ENCODE measurements around the gene MAOA. TPM values are rescaled to one million over a fixed set of nuclear protein-coding genes. Genes with fewer than 3 reads are reported as not detected.

The MAOA gene
- total RNA-seq, 1 experiment from 2014 or later, result 2.7 TPM

DNA sequence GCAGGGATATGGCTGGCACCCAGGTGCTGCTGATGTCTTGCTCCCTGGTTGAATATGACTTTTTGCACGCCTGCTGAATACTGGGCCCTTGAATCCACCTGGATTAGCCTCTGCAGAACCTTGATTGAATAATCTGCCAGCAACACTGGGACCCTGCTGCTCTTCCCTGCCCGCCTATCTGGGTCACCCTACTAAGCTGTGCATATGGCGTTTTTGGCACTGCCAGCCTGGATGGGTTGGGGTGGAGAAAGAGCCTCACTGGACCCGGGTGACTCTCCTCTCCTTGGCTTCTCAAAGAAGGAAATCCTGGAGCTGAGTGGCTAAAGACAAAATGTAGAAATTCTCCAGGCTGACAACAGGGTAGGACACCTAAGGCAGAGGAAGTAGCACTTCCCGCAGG is 100.0 kb downstream of the MAOA start:
- DNase-seq (ENCODE audit: low spot score), result no peak

DNA sequence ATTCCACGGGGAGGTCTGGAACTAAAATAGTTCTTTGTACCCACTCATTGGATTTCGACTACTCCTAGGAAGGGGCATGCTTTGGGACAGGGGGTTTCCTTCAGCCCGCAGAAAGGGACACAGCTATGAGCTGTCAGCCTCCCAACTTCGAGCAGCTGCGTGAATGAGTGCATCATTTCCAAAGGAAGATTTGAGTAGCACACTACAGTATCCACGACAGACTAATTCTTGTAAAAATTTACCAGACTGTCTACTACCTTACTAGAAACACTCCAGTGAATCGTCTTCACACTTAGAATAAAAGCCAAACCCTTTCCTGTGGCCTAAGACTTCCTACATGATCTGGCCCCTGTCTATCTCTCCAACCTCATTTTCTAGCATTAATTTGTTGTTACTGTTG is 101.9 kb downstream of the MAOA start:
- no peak for DNase-seq (ENCODE audit: low spot score)

DNA sequence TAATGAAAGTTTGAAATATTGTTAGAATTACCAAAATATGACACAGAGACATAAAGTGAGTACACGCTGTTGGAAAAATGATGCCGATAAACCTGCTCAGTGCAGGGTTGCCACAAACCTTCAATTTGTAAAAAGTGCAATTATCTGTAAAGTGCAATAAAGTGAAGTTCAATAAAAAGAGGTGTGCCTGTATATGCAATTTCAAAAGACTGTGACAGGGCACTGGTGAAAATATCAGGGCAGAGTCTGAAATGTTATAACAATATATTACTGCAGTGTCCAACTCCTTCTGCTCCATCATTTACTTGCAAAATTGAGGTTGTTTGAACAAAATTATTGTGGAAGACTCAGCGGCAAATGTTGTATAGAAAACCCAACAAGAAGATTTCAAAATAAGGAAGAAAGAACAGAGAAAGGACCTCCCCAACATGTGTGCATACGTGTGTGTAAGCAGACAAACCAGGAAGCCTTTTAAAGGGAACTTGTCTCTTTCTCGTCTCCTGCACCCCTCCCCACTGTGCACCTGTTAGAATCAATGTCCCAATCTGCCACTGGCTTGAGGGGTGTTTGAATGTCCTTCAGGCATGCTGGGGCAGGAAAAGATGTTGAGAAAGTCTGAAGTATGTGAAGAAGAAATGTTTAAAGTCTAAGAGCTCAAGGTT is 130.0 kb downstream of the MAOA start:
- DNase-seq (ENCODE audit: low spot score), result no peak

Other genes with a start within 250 kb of the MAOA start
- not detected in 2 replicates for gene MAOB, start 226.2 kb downstream of the MAOA start, total RNA-seq (2014; rRNA removed; shearing (Covaris generic))